Astrocyte of the cerebellum (primary cell): ENCODE data around the gene CHST12.
"Not testable (repeated sequence)": the region's sequence is repeated elsewhere in the genome, so short reads cannot be mapped to it uniquely, and the experiment has no call there.

Experiments
- DNase-seq: peaks from one replicate; pipeline ENCODE4 v3.0.0-alpha.2; 2011; ENCODE audit warnings: low read depth
- H3K4me3 ChIP-seq: 2 replicates; pipeline ENCODE4 v1.5.1; 2011; ENCODE audit warnings: mild to moderate bottlenecking, low read depth, low read length, moderate library complexity
- CTCF ChIP-seq: IDR thresholded peaks from 2 replicates; pipeline ENCODE4 v1.5.1; 2012; ENCODE audit warnings: low read length, low read depth, moderate library complexity, mild to moderate bottlenecking; ENCODE audit errors: missing control alignments
- in situ Hi-C: cut with HindIII; loops from 2 replicates; pipeline ENCODE4 v1.10.0; 2017; ENCODE audit warnings: low sequenced_read_pairs

CHST12 gene

GRCh38 chr7:2411815-2412586, 8.6 kb downstream of the CHST12 start:
- DNase-seq: no peak
- no peak overlapping the region for H3K4me3 ChIP-seq
- in situ Hi-C loops: no loop called here
- no peak for TF ChIP-seq CTCF

DNA sequence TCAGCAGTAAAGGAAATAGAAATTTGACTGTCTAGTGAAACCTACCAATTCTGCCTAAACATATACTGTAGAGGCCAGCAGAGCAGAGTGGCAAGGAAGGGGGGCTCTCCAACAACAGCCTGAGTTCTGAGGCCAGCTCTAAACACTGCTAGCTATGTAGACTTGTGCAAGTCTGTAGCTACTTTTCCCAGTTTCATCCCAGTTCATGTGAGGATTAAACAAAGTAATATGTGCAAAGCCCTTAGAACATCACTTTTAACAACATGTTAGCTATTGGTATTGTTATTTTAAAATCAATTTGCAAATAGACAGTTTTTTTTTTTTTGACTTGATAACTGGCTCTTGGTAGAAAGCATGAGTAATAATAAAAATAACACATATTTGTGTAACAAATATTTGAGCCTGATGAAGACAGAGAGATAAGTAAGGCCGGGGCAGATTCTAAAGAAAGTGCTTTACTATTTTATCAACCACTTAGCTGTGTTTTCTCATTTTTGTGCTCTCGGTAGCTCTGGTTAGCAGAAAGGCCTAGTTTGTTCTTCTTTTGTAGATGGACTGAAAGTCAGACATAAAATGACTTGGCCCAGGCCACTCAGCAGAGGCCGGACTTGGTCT, 9.3 kb downstream of the CHST12 start:
- in situ Hi-C loops: no loop called here
- no peak for DNase-seq
- no peak for TF ChIP-seq CTCF
- no peak overlapping the region for H3K4me3 ChIP-seq

- in situ Hi-C loops: no loop called here
- no peak overlapping the region for H3K4me3 ChIP-seq
- no peak for DNase-seq
- no peak for TF ChIP-seq CTCF
Measured at GRCh38 chr7:2416063-2416462, 12.7 kb downstream of the CHST12 start.

GRCh38 chr7:2416650-2417049, 13.2 kb downstream of the CHST12 start:
- H3K4me3 ChIP-seq: no peak overlapping the region
- in situ Hi-C loops: no loop called here
- DNase-seq: no peak
- no peak for TF ChIP-seq CTCF

- H3K4me3 ChIP-seq, in situ Hi-C loops, DNase-seq: not testable (repeated sequence)
Measured at GRCh38 chr7:2417178-2417577, 13.8 kb downstream of the CHST12 start.

GRCh38 chr7:2417981-2418481, 14.6 kb downstream of the CHST12 start:
- H3K4me3 ChIP-seq: no peak overlapping the region
- DNase-seq: no peak

More at GRCh38 chr7:2417981-2418481, 14.6 kb downstream of the CHST12 start:
- no peak for TF ChIP-seq CTCF
- in situ Hi-C loops: no loop called here
